Cardiac septum (tissue), 1 donor: ENCODE measurements around the gene AFAP1. TPM values are rescaled to one million over a fixed set of nuclear protein-coding genes. Genes with fewer than 3 reads are reported as not detected.

Experiments
- DNase-seq: peaks from one replicate; pipeline ENCODE4 v3.0.0-alpha.2; 2020; ENCODE audit warnings: low spot score
- intact Hi-C: fragments of 100-400 bp; cut with DNase I; formaldehyde crosslinking; loops from one replicate; pipeline ENCODE4 v1.14.0; 2022
- total RNA-seq: library from RNA; stranded (reverse); fragmentation: NEBNext Ultra II Directional; extraction: Animal tissue kit (Norgen Biotek cat#: 25700); gene quantifications from one replicate; pipeline ENCODE4 v1.2.1, GENCODE V29; 2021
- donor health status: DM: no; HTN: no; CAD: no.

AFAP1 gene
- total RNA-seq, 1 donor from 2014 or later: 8.7 TPM

DNA sequence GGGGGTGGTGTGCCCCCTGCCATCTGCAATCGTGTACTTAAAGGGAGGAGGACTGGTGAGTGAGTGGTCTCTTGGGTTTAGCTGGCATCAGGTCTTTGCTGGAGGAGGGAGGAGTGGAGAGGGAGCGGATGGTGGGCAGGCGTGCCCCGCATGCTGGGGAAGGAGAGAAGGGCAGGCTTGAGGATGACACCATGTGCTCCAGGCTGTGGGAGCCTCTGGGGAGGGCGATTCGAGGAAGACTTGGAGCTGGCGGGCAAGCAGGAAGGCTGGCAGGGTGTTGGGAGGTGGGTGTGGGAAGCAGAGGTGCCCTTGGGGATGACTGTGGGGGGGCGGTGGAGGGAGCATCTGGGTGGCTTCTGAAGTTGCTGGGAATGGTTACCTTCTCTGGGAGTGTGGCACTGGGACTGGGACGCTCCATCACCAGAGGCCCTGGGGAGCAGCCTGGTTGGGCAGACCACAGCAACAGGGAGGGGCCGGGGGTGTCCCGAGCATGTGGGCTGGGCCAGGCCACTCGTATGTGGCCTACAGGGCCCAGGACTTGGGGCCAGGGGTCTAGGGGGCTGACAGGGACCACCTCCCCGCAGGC lies 30.8 kb upstream of the AFAP1 start:
- no peak for DNase-seq

DNA sequence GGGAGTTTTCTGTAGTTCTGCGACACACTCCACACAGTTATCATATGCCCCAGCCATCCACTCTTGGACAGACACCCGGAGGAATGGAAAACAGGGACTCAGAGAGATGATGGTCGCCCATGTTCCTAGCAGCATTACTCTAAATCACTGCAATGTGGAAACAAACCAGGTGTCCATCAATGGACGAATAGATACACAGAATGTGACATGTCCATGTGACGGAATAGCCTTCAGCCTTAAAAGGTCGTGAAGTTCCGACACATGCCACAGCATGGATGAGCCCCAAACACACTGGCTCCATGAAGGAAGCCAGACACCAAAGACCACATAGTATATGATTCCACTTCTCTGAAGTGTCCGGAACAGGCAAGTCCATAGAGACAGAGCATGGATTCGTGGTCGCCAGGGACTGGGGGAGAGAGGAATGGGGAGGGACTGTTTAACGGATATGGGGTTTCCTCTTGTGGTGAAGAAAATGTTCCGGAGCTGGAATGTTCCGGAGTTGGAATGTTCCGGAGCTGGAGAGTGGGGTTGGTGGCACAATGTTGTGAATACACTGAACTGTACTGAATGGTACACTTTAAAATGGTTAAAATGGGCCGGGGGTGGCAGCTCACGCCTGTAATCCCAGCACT lies 28.7 kb upstream of the AFAP1 start:
- no peak for DNase-seq
- intact Hi-C loops: no loop called here

More for the DNA sequence above, 30.8 kb upstream of the AFAP1 start:
- intact Hi-C loops: no loop called here

DNA sequence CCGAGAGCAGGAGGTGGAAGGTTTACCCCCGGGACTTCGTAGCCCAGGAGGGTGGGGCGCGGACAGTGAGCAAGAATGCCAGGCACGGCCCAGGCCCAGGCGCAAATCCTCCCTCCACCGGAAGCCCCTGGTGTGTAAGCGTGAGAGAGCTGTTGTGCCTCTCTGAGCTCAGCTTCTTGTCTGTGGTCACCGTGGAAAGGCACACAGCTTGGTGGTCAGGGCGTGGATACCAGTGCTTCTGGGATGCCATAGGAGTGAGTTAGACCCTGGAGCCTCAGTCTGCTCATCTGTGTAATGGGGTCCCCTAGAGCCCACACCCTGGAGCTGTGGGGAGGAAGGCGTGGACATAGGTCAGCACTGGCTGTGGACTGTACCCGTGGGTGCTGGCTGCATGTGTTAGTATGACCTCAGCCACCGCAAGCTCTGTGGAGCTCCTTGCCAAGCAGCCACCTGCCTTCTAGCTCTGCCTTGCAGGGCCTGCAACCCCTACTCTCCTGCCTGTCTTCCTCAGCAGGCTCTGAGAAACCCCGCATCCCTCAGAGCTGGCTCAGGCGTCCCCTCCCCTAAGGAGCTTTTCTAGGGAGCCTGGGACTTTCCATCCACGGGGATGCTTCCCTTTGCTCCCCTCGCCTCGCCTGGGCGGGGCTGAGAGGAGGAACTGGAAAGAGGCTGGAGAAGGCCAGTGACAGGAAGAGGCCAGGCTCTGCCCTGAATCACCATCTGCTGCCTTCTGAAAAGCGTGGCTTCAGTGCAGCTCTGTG lies 28.0 kb upstream of the AFAP1 start:
- intact Hi-C loops: no loop called here
- no peak for DNase-seq

DNA sequence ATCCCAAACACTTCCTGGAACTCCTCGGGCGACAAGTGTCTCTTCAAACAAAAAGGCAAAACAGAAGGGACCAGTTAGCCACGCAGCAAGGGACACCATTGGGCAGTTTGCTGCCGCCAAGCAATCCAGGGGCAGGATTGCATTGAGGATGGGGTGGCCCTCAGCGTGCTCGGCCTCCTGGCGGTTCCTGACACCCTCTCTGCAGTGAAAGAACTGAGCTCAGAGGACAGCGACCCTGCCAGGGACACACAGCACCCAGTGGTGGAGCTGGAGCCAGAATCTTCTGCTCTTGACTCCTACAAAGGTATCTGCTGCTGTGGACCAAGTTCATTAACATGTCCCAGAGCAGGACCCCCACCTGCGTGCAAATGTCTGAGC lies 27.4 kb upstream of the AFAP1 start:
- intact Hi-C loops: no loop called here

DNA sequence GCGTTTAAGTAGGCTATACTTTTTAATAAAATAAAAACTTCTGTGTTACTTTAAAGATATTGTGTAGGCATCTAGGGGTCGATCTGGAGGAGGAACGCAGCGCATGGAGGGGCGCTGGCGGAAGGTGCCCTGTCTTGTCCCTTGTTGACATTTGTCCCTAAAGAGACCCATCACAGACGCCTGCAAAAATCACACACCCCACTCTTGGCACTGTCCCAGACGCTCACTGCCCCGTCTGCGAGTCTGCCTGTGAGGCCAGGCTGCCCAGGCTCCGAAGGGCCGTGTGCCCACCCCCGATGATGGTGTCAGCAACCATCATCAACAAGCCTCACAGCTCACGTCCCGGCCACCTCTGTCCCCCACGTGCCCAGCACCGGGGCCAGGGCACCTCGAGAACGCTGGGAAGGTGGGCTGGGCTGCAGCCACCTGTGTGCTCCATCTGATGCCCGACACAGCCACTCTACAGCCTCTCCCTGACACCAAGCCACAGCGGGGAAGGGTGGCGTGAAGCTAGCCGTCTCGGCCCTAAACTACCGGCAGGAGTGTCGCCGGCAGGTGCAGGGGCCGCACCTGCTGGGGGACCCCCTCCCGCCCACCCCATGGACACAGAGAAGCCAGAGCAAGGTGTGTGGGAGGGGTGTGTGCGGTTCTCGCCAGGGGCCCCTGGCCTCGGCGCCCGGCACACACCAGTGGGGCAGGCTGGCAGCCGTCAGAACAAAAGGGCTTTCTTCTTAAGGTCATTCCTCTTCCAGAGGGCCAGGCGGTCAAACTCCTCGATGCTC lies 26.8 kb upstream of the AFAP1 start:
- intact Hi-C loops: no loop called here

More for the DNA sequence above, 27.4 kb upstream of the AFAP1 start:
- no peak for DNase-seq

DNA sequence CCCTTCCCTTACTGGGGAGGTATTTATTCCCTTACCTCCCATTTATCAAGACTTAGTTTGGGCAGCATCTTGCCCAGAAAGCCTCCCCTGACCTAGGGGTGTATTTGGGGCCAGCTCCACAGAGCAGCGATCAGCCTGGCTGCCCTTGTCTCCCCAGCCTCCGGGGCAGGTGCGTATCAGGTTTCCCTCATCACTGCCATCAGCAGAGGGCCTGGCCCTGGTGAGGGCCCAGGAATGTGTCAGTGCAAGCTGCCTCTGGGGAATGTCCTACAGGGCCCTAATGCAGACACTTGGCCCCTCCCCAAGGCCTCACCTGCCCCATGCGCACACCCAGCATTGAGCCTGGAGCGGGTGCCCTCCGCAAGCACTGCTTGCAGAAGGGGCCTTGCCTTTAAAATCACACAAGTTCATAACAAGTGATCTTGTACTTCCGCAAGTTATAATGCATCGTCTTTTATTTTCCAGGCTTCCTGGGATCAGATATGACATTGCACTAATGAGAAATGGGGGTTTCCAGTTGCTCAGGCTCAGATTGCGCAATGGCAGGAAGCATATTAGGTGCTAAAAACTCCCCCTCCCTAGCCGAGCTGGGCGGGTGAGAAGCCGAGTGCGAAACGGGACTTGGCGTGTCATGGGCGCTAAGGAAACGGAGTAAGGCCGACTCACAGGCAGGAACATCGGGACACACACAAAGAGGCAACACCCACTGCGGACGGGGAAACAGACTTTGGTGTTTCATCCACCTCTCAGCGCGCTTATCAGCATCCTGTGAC lies 25.4 kb upstream of the AFAP1 start:
- DNase-seq: no peak
- intact Hi-C loops: no loop called here

More for the DNA sequence above, 26.8 kb upstream of the AFAP1 start:
- no peak for DNase-seq

DNA sequence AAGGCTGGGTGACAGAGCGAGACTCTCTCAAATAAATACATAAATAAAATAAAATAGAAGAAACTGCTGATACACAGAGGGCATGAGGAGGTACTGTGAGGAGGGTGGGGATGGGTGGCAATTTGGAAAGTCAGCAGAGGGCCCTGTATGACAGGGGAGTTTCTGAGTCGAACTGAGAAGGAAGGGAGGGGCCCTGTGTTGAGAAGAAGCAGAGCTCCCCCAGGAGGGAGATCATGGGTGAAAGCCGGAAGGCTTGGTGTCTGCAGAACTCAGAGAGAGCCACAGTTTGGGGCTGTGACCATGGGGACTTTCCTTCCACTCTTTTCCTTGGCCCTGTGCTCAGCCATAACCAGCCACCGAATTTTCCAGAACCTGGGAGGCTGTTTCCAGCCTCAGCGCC lies 24.8 kb upstream of the AFAP1 start:
- intact Hi-C loops: no loop called here
- DNase-seq: no peak

DNA sequence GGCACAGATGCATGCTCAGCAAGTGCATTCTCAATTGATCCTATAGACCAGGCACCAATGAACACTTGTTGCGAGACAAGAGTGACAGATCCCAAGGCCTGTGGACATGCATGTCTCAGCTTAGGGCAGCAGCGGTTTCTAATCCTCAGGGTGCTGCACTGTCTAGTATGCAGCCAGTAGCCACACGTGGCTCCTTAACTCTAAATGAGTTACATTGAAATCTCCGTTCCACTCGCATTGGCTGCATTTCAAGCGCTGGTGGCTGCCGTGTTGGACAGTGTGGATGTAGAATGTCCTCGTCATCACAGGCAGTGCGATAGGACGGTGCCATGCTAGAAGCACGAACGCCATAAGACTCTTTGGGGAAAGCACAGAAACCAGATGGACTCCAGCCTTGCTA lies 24.0 kb upstream of the AFAP1 start:
- intact Hi-C loops: no loop called here

DNA sequence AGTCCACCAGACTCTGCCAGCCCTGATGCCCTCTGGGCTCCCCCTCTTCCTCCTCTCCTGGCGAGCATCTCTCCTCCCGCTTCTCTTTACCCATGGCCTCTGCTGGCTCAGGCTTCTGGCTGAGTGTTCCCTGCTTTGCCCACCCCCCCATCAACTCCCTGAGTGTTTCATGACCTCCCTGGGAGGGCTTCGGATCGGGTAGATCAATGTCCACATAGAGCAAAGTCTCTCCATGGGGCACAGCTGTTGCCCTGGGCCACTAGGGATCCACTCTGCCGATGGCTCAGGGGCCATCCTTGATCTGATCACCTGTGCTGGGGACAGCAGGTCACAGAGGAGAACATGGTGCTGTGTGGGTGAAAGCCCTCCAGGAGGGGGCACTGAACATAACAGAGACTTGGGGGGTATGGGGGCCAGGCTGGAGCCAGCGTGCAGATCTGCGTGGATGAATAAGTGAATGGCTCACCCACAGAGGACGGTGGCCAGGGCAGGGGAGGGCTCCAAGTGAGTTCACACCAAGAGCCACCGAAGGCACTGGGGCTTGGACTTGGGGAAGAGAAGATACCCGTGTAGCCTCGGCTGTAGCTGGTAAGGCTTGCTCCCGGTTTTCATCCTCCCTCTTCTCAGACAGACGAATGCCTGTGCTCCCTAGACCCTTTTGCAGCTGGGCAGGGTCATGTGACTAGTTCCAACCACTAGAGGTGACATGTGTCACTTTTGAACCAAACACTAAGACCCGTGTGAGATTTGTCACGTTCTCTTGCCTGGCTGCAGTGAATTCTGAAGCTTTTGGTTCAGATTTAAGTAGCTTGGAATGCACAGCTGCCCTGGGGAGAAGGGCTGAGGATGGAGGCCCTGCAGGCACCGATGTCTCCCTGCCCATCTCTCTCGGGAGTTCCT lies 23.2 kb upstream of the AFAP1 start:
- no peak for DNase-seq
- intact Hi-C loops: no loop called here

More for the DNA sequence above, 24.0 kb upstream of the AFAP1 start:
- no peak for DNase-seq

DNA sequence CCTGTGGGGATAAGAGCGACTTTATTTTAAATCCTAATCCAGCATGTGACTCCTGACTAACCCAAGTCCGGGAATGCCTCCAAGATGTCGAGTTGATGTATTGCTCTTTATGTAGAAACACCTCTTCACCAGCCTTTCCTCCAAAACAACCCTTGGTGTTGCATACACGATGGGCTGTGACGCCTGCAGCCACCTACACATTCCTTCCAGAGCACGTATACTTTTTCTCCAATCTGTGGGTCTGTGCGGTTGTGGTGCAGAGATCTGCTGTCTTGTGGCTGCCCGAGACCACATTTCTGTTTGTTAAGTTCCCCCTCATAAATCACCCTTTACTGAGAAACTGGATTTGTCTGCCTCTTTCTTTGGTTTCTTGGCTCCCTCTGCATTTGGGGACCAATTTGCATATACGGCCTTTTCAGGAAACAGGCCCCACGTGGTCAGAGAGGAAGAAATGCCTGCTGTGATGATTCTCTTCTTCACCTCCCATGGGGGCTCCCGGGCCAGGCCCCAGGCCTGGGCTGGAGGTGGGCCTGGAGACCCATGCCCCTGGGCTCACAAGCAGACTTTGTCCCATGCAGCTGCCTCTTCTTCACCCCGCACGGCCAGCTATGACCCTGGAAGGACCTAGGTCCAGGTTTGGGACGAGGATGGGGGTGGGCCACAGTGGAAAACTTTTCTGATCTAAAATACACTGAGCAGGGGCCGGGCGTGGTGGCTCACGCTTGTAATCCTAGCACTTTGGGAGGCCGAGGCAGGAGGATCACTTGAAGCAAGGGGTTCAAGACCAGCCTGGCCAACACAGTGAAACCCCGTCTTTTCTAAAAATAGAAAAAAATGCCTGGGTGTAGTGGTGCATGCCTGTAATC lies 21.4 kb upstream of the AFAP1 start:
- DNase-seq: no peak
- intact Hi-C loops: no loop called here

DNA sequence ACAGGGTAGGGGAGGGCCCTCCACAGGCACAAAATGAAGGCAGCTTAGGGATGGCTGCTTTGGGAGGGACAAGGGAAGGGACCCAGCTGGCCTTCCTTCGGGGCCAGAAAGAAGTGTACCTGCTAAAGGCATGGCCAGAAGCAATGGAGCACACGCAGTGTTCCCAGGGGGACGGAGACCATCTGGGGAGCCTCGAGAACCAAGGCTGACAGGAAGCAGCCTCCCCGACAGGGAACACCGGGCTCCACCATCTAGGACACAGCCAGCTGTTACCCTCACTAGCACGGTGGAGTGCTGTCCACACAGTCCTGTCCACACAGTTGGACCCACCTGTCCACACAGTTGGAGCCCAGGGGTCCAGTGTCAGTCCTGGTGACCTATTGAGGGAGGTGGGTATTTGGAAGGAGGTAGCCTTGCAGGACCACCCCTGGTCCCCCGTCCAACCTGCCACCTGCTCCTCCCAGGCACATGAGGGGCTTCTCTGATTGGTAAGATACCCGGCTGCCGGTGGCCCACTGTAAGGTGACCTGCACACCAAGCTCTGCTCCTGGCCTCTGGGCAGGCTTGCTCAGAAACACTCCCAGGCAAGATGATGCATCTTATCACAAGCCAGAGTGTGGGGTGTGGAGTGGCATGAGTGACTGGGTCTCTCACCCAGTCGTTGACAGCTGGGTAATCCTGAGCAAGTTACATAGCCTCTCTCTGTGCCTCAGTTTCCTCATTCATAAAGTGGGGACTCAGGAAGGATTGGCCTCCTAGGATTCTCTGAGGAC lies 20.5 kb upstream of the AFAP1 start:
- intact Hi-C loops: no loop called here
- DNase-seq: no peak

DNA sequence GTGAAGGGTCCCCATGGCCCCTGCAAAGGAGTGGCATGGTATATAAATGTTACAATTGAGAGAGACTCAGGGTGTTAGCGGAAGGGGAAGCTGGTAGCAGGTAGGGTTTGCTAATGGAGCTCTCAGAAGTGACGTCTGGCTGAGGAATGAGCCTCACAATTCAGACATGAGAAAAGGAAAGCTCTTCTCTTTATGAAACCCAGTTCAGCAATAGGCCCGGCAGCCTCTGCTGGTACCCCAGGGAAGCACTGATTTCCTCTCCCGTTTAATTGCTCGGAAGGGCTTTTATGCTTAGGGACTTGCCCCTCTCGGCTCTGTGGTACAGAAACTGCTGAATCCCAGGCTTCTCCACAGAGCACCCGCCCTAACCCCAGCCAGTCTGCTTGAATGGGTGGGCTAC lies 19.4 kb upstream of the AFAP1 start:
- intact Hi-C loops: no loop called here
- no peak for DNase-seq

DNA sequence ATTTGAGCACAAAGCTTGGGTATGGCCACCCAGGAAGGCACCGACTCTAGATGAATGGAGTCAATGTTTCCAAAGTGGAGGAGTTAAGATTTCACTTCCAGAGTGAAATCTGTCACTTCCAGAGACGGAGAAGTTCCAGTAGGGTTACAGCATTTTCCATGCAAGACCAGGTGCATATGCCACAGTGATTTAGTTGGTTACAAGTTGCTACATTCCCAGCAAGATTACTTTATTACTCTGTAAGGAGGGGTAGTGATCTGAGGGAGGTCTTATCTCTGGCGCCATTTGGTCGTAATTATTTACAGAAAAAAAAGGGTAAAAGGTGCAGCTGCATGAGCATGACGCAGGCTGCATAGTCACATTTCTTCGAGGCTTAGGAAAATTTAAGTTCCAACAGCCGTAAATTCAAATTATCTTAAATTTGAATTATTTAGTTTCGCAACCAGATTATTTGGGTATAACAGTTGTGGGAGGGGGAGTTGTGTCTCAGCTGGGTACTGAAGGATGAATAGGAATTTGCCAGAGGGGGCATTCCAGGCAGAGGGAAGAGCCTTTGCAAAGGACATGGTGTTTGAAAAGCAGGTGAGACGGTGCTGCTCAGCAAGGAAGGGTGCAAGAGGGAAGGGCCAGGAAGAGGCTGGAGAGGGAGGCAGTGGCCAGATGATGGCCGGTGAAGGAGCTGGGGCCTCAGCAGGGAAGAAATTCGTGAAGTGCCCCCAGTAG lies 17.4 kb upstream of the AFAP1 start:
- intact Hi-C loops: no loop called here
- DNase-seq: no peak

DNA sequence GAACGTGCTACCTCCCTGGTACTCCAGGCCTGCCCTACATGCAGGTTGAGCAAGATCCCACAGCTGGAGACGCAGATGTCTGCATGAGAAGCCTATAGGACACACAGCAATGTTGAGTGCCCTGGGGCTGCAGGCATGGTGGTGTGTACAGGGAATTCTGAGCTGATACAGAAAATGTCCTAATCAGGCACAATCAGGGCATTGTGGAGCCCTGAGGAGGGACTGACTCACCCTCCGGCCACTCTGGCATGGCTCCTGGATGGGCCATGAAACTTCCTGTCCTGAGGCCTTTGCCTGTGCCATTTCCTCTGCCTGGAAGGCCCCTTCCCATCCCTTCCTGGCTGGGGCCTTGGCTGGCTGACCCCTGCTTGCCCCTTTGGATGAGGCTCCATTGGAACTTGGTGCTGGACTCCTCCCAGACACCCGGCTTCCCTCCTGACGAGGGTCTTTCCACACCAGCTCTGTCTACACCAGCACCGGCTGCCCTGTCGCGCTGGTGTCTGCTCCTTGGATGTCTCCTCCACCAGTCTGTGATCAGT lies 16.7 kb upstream of the AFAP1 start:
- intact Hi-C loops: no loop called here
- no peak for DNase-seq

DNA sequence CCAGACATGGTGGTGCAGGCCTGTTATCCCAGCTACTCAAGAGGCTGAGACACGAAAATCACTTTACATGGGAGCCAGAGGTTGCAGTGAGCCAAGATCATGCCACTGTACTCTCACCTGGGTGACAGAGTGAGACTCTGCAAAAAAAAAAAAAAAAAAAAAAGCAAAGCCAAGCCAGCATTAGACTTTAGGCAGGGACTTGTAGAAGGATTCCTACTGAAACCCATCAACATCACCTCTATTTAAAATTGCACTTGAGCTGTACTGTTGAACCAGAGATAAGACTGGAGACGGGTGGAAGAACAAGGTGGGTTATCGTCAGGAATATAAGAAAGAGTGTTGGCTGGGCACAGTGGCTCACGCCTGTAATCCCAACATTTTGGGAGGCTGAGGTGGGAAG lies 15.7 kb upstream of the AFAP1 start:
- intact Hi-C loops: no loop called here
- DNase-seq: no peak

DNA sequence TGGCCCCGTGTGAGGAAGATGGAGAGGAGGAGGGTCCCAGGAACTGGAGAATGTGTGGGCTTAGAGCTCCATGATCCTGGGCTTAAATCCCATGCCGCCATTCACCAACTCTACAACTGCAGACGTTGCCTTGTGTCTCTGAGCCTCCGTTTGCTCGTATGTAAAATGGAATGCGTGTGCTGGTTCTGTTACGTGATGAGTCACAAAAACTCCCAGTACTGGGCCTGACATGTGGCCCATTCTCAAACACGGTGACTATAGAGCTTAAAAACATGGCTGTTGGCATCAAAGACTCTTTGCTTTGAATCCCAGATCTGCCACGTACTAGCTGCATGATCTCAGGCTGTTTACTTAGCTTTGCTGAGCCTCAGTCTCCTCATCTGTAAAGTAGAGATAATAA lies 13.0 kb upstream of the AFAP1 start:
- no peak for DNase-seq
- intact Hi-C loops: no loop called here
